ENCODE results near the gene CPEB2. TPM values are rescaled to one million over a fixed set of nuclear protein-coding genes. Genes with fewer than 3 reads are reported as not detected.
A peak's percentile ranks its signal among the peaks of the same experiment; 100 is the strongest.

Gene CPEB2
- total RNA-seq, 4 donors from 2014 or later, result 23.2 to 38.5 (median 26.5) TPM

- intact Hi-C loops (cut with DNase I; ENCODE audit: low total_unique reads) (no loop called here), in situ Hi-C loops (cut with MboI; ENCODE audit: low pct_ligation_motif_present in 1 of 4, low pct_unique_long_range_greater_than_20kb in 1 of 4, low sequenced_read_pairs in 3 of 4) (no loop called here)
- H3K36me3 ChIP-seq, result peaks cover 0 to 14% (median 0%) of the 10 kb centered on the region in 4 donors
- TF ChIP-seq POLR2A (IDR thresholded peaks at IDR 0.05) (no peak), CTCF (IDR thresholded peaks at IDR 0.05) (no peak), EP300 (IDR thresholded peaks at IDR 0.05; ENCODE audit: low read depth) (no peak), POLR2AphosphoS5 (IDR thresholded peaks at IDR 0.05) (no peak)
- H3K9me3 ChIP-seq, result no peaks in the 10 kb centered on the region
- H3K27ac ChIP-seq, result peak overlapping the region in 1 of 4 donors; percentile 17
- H3K4me1 ChIP-seq, result peaks cover 0 to 11% (median 2%) of the 10 kb centered on the region in 4 donors
- no peaks in the 10 kb centered on the region for H3K27me3 ChIP-seq
- H3K4me3 ChIP-seq, result no peak overlapping the region
- no peak for DNase-seq
Measured at GRCh38 chr4:15037923-15038541, 35.8 kb downstream of the CPEB2 start.

DNA sequence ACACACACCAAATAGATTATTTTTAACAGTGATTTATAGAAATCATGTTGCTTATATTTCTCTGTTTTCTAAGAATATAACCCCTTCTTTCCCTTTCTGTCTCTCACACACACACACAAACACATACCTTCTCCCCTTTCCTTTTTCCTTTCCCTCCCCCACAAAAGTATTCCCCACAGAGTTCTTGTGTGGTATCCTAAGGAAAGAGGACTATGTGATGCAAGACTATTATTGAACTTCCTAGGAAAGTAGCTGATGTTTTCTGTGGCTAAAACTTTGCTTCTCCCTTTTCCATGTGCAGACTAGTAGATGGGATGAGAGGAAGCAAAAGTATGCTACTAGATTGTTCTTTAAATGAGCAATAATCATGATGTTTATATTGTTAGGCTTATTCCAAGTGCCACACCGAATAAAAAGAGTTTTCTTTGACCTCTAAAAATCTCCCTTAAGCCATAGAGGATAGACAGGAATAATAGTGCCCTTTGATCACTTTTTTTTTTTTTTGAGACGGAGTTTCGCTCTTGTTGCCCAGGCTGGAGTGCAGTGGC, 38.7 kb downstream of the CPEB2 start:
- in situ Hi-C loops (cut with MboI; ENCODE audit: low pct_ligation_motif_present in 1 of 4, low pct_unique_long_range_greater_than_20kb in 1 of 4, low sequenced_read_pairs in 3 of 4) (no loop called here), intact Hi-C loops (cut with DNase I; ENCODE audit: low total_unique reads) (no loop called here)
- TF ChIP-seq EP300 (IDR thresholded peaks at IDR 0.05; ENCODE audit: low read depth), result no peak
- no peak for TF ChIP-seq CTCF (IDR thresholded peaks at IDR 0.05)
- TF ChIP-seq POLR2AphosphoS5 (IDR thresholded peaks at IDR 0.05), result no peak
- no peak for TF ChIP-seq POLR2A (IDR thresholded peaks at IDR 0.05)
- peak overlapping the region in 3 of 4 donors; percentile 11 to 35 (median 16) for H3K27ac ChIP-seq
- no peak for DNase-seq
- H3K4me1 ChIP-seq, result peaks cover 0 to 4% (median 0%) of the 10 kb centered on the region in 4 donors
- H3K9me3 ChIP-seq, result no peaks in the 10 kb centered on the region
- WGBS, 2 donors (ENCODE audit: low coverage in 1 of 2), result 73 to 83% methylated on average over 2 to 3 of the region's 3 CpGs
- no peak overlapping the region for H3K4me3 ChIP-seq
- H3K27me3 ChIP-seq, result no peaks in the 10 kb centered on the region
- H3K36me3 ChIP-seq, result peaks cover 0 to 6% (median 0%) of the 10 kb centered on the region in 4 donors

DNA sequence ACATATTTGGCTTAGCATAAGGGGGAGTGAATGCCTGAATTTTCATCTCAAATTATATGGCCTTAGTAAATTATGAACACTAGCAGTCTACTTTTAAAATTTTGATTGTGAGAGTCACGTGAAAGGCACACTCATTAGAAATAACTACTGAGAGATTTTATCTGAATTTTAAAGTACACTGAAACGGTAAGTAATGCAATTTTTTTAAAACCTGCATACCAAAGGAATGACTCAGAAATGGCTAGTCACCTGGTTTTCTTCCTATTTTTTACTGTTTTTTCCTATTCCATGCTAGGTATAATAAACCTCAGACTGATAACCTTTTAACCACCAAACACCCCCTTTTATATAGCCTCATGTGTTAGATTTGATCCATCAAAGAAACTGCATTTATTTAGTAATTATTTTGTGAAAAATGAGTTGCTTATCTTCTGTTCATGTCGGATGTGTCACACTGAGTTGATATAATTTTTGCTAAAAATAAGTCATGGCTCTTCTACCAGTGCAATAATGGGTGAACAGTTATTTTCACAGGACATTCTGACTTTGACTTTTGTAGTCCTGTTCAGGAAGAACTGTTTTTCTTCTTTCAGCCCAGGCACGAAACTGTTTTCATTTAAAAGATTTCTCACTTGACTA, 40.4 kb downstream of the CPEB2 start:
- H3K9me3 ChIP-seq, result no peaks in the 10 kb centered on the region
- no peak for TF ChIP-seq EP300 (IDR thresholded peaks at IDR 0.05; ENCODE audit: low read depth)
- no peak for TF ChIP-seq CTCF (IDR thresholded peaks at IDR 0.05)
- TF ChIP-seq POLR2A (IDR thresholded peaks at IDR 0.05), result no peak
- TF ChIP-seq POLR2AphosphoS5 (IDR thresholded peaks at IDR 0.05), result no peak
- no peak overlapping the region for H3K4me3 ChIP-seq
- H3K4me1 ChIP-seq, result peaks cover 0 to 4% (median 0%) of the 10 kb centered on the region in 4 donors
- H3K27me3 ChIP-seq, result no peaks in the 10 kb centered on the region
- intact Hi-C loops (cut with DNase I; ENCODE audit: low total_unique reads) (no loop called here), in situ Hi-C loops (cut with MboI; ENCODE audit: low pct_ligation_motif_present in 1 of 4, low pct_unique_long_range_greater_than_20kb in 1 of 4, low sequenced_read_pairs in 3 of 4) (no loop called here)
- DNase-seq, result no peak
- no peak overlapping the region for H3K27ac ChIP-seq
- H3K36me3 ChIP-seq, result peaks cover 0 to 6% (median 0%) of the 10 kb centered on the region in 4 donors
- WGBS, 2 donors (ENCODE audit: low coverage in 1 of 2), result 72 to 79% methylated on average over 4 of the region's 4 CpGs

GRCh38 chr4:15043226-15043625, 40.9 kb downstream of the CPEB2 start:
- Histone ChIP-seq H3K4me3 (no peak overlapping the region), H3K4me1 (peaks cover 0 to 4% (median 0%) of the 10 kb centered on the region in 4 donors), H3K36me3 (peaks cover 0 to 6% (median 0%) of the 10 kb centered on the region in 4 donors), H3K27ac (no peak overlapping the region), H3K27me3 (no peaks in the 10 kb centered on the region), H3K9me3 (no peaks in the 10 kb centered on the region)
- intact Hi-C loops (cut with DNase I; ENCODE audit: low total_unique reads), result no loop called here
- DNase-seq, result no peak
- in situ Hi-C loops (cut with MboI; ENCODE audit: low pct_ligation_motif_present in 1 of 4, low pct_unique_long_range_greater_than_20kb in 1 of 4, low sequenced_read_pairs in 3 of 4), result no loop called here
- TF ChIP-seq POLR2A (IDR thresholded peaks at IDR 0.05) (no peak), POLR2AphosphoS5 (IDR thresholded peaks at IDR 0.05) (no peak)
- 80 to 83% methylated on average over 3 of the region's 3 CpGs for WGBS, 2 donors (ENCODE audit: low coverage in 1 of 2)

All from transverse colon (tissue), 4 donors.